Calu3 (cell line): ENCODE results near the gene TRPM6. TPM values are rescaled to one million over a fixed set of nuclear protein-coding genes. Genes with fewer than 3 reads are reported as not detected.

Experiments used
- BruUV-seq: library from RNA; stranded (reverse); fragments of 400-500 nt; replicated peaks from 2 replicates; lab custom pipeline; 2021; lab: Mats Ljungman, UMichigan
- CTCF ChIA-PET: fragments of 300-600 bp; sonication (Branson Sonifier 250); formaldehyde crosslinking; loops from one replicate; lab custom pipeline; 2022; ENCODE audit warnings: antibody characterized with exemption; lab: Charles Lee
- DNase-seq: peaks from one replicate; pipeline ENCODE4 v3.0.0; 2022
- H3K27ac Mint-ChIP-seq: one replicate; pipeline ENCODE4 v1.8.0; 2022; ENCODE audit warnings: mixed read lengths; ENCODE audit not compliant: unreplicated experiment
- H3K27me3 Mint-ChIP-seq: one replicate; pipeline ENCODE4 v1.8.0; 2022; ENCODE audit warnings: mixed read lengths; ENCODE audit not compliant: unreplicated experiment
- H3K36me3 Mint-ChIP-seq: one replicate; pipeline ENCODE4 v1.8.0; 2022; ENCODE audit warnings: mild to moderate bottlenecking, moderate library complexity, mixed read lengths; ENCODE audit not compliant: insufficient read depth, unreplicated experiment
- H3K4me1 Mint-ChIP-seq: one replicate; pipeline ENCODE4 v1.8.0; 2022; ENCODE audit warnings: mild to moderate bottlenecking, low read depth, mixed read lengths; ENCODE audit not compliant: unreplicated experiment
- H3K4me3 Mint-ChIP-seq: one replicate; pipeline ENCODE4 v1.8.0; 2022; ENCODE audit warnings: mild to moderate bottlenecking, low read depth, moderate library complexity, mixed read lengths; ENCODE audit not compliant: unreplicated experiment
- H3K9me3 Mint-ChIP-seq: one replicate; pipeline ENCODE4 v1.8.0; 2022; ENCODE audit warnings: low read depth, mixed read lengths; ENCODE audit not compliant: unreplicated experiment
- CTCF ChIP-seq: fragments of 200-600 bp; IDR thresholded peaks from one replicate; pipeline ENCODE4 v1.8.0; 2022; ENCODE audit warnings: antibody characterized with exemption; ENCODE audit not compliant: unreplicated experiment
- intact Hi-C: fragments of 100-400 bp; cut with micrococcal nuclease; formaldehyde crosslinking; loops from one replicate; pipeline ENCODE4 v1.10.0; 2022; ENCODE audit not compliant: unreplicated experiment
- total RNA-seq: library from RNA; stranded (reverse); gene quantifications from 2 replicates; pipeline ENCODE4 v1.2.3, GENCODE V29; 2022

Gene TRPM6
- total RNA-seq, 1 experiment from 2014 or later, result not detected

- H3K27ac Mint-ChIP-seq, result no peak overlapping the region
- BruUV-seq, result no TSS peak
- no peaks in the 10 kb centered on the region for H3K4me1 Mint-ChIP-seq
- no peak for DNase-seq
- no peak for TF ChIP-seq CTCF
- no peak overlapping the region for H3K4me3 Mint-ChIP-seq
- intact Hi-C loops, result loop anchor here (1.0 kb wide), 1 partner anchor 19 kb away; no protein-coding TSS in a partner anchor
- H3K27me3 Mint-ChIP-seq, result no peaks in the 10 kb centered on the region
- H3K36me3 Mint-ChIP-seq, result no peaks in the 10 kb centered on the region
- CTCF ChIA-PET, result no interaction called here
- no peaks in the 10 kb centered on the region for H3K9me3 Mint-ChIP-seq
These were observed 33.4 kb upstream of the TRPM6 start for GRCh38 chr9:74920944-74921626.

GRCh38 chr9:74910036-74910435 lies 22.3 kb upstream of the TRPM6 start:
- intact Hi-C loops, result no loop called here
- BruUV-seq, result no TSS peak
- H3K9me3 Mint-ChIP-seq, result no peaks in the 10 kb centered on the region
- no peak overlapping the region for H3K27ac Mint-ChIP-seq
- CTCF ChIA-PET, result no interaction called here
- DNase-seq, result no peak
- H3K36me3 Mint-ChIP-seq, result no peaks in the 10 kb centered on the region
- no peak overlapping the region for H3K4me3 Mint-ChIP-seq
- TF ChIP-seq CTCF, result no peak
- H3K27me3 Mint-ChIP-seq, result no peaks in the 10 kb centered on the region
- H3K4me1 Mint-ChIP-seq, result no peaks in the 10 kb centered on the region

GRCh38 chr9:74908665-74909064 lies 20.9 kb upstream of the TRPM6 start:
- H3K27me3 Mint-ChIP-seq, result no peaks in the 10 kb centered on the region
- no peaks in the 10 kb centered on the region for H3K36me3 Mint-ChIP-seq
- CTCF ChIA-PET, result no interaction called here
- H3K9me3 Mint-ChIP-seq, result no peaks in the 10 kb centered on the region
- no peak for TF ChIP-seq CTCF
- BruUV-seq, result no TSS peak
- no peaks in the 10 kb centered on the region for H3K4me1 Mint-ChIP-seq
- no peak overlapping the region for H3K27ac Mint-ChIP-seq
- intact Hi-C loops, result no loop called here
- no peak for DNase-seq
- no peak overlapping the region for H3K4me3 Mint-ChIP-seq

- CTCF ChIA-PET, result no interaction called here
- no peaks in the 10 kb centered on the region for H3K9me3 Mint-ChIP-seq
These were observed 19.4 kb upstream of the TRPM6 start for GRCh38 chr9:74907085-74907484.

More at GRCh38 chr9:74907085-74907484, 19.4 kb upstream of the TRPM6 start:
- no peak for DNase-seq
- H3K36me3 Mint-ChIP-seq, result no peaks in the 10 kb centered on the region
- H3K27me3 Mint-ChIP-seq, result no peaks in the 10 kb centered on the region
- H3K4me1 Mint-ChIP-seq, result no peaks in the 10 kb centered on the region
- no peak overlapping the region for H3K27ac Mint-ChIP-seq
- intact Hi-C loops, result no loop called here
- no peak for TF ChIP-seq CTCF
- BruUV-seq, result no TSS peak
- H3K4me3 Mint-ChIP-seq, result no peak overlapping the region
